Activated T-cell treated with anti-CD3 and anti-CD28 coated beads, Interleukin-2, amount 50 U/mL, for 4 hours (primary cell): ENCODE results near the gene PLPPR3. TPM values are rescaled to one million over a fixed set of nuclear protein-coding genes. Genes with fewer than 3 reads are reported as not detected.
A peak's percentile ranks its signal among the peaks of the same experiment; 100 is the strongest.

Experiments
- ATAC-seq, 2 donors: fragments of 200-7000 bp; cut with Tn5 transposase; one replicate each; pipeline ENCODE4 v1.10.0; 2021
- DNase-seq: peaks from one replicate; pipeline ENCODE4 v3.0.0-alpha.2; 2020
- H3K27me3 Mint-ChIP-seq: one replicate; pipeline ENCODE4 v1.8.0; 2021; ENCODE audit warnings: low read depth, mixed read lengths
- H3K36me3 Mint-ChIP-seq: one replicate; pipeline ENCODE4 v1.8.0; 2022; ENCODE audit warnings: mixed read lengths; ENCODE audit not compliant: insufficient read depth
- H3K4me1 Mint-ChIP-seq: one replicate; pipeline ENCODE4 v1.8.0; 2021; ENCODE audit warnings: low read depth, mixed read lengths
- H3K4me3 Mint-ChIP-seq: one replicate; pipeline ENCODE4 v1.8.0; 2021; ENCODE audit warnings: mild to moderate bottlenecking, moderate library complexity, mixed read lengths
- H3K9me3 Mint-ChIP-seq: one replicate; pipeline ENCODE4 v1.8.0; 2021; ENCODE audit warnings: mixed read lengths
- total RNA-seq, 3 donors: library from RNA; stranded (reverse); gene quantifications; one replicate each; pipeline ENCODE4 v1.2.1, GENCODE V29; 2021

Gene PLPPR3
- total RNA-seq, 3 donors from 2014 or later, result 0.24 TPM; not detected in 2

GRCh38 chr19:812049-812746 lies 9.6 kb downstream of the PLPPR3 start:
- no peaks in the 10 kb centered on the region for H3K27me3 Mint-ChIP-seq
- H3K4me1 Mint-ChIP-seq, result peaks cover 6% of the 10 kb centered on the region
- ATAC-seq (no peak), DNase-seq (no peak)
- no peak overlapping the region for H3K4me3 Mint-ChIP-seq
- no peaks in the 10 kb centered on the region for H3K9me3 Mint-ChIP-seq
- H3K36me3 Mint-ChIP-seq, result peaks cover 25% of the 10 kb centered on the region

- H3K36me3 Mint-ChIP-seq, result peaks cover 27% of the 10 kb centered on the region
Measured at GRCh38 chr19:811506-812048, 10.2 kb downstream of the PLPPR3 start.

DNA sequence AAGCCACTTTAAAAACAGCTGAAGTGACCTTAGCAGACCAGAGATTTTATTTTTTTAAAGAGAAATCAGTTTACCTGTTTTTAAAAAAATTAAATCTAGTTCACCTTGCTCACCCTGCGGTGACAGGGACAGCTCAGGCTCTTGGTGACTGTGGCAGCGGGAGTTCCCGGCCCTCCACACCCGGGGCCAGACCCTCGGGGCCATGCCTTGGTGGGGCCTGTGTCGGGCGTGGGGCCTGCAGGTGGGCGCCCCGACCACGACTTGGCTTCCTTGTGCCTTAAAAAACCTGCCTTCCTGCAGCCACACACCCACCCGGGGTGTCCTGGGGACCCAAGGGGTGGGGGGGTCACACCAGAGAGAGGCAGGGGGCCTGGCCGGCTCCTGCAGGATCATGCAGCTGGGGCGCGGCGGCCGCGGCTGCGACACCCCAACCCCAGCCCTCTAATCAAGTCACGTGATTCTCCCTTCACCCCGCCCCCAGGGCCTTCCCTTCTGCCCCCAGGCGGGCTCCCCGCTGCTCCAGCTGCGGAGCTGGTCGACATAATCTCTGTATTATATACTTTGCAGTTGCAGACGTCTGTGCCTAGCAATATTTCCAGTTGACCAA lies 10.8 kb downstream of the PLPPR3 start:
- ATAC-seq (no peak), DNase-seq (no peak)
- Mint-ChIP-seq H3K9me3 (no peaks in the 10 kb centered on the region), H3K36me3 (peaks cover 25% of the 10 kb centered on the region), H3K27me3 (no peaks in the 10 kb centered on the region), H3K4me1 (peaks cover 6% of the 10 kb centered on the region), H3K4me3 (no peak overlapping the region)

More at GRCh38 chr19:811506-812048, 10.2 kb downstream of the PLPPR3 start:
- Mint-ChIP-seq H3K4me3 (no peak overlapping the region), H3K27me3 (no peaks in the 10 kb centered on the region), H3K4me1 (peaks cover 6% of the 10 kb centered on the region), H3K9me3 (no peaks in the 10 kb centered on the region)
- no peak for DNase-seq
- ATAC-seq, result no peak

- ATAC-seq, result no peak
- Mint-ChIP-seq H3K27me3 (no peaks in the 10 kb centered on the region), H3K36me3 (peaks cover 25% of the 10 kb centered on the region), H3K4me3 (no peak overlapping the region), H3K4me1 (peaks cover 6% of the 10 kb centered on the region), H3K9me3 (no peaks in the 10 kb centered on the region)
- no peak for DNase-seq
Measured at GRCh38 chr19:810077-810855, 11.5 kb downstream of the PLPPR3 start.

GRCh38 chr19:808423-808775 lies 13.4 kb downstream of the PLPPR3 start:
- Mint-ChIP-seq H3K9me3 (no peaks in the 10 kb centered on the region), H3K27me3 (no peaks in the 10 kb centered on the region), H3K4me1 (peaks cover 11% of the 10 kb centered on the region), H3K4me3 (no peak overlapping the region), H3K36me3 (peaks cover 33% of the 10 kb centered on the region)
- ATAC-seq, result no peak
- DNase-seq, result no peak

DNA sequence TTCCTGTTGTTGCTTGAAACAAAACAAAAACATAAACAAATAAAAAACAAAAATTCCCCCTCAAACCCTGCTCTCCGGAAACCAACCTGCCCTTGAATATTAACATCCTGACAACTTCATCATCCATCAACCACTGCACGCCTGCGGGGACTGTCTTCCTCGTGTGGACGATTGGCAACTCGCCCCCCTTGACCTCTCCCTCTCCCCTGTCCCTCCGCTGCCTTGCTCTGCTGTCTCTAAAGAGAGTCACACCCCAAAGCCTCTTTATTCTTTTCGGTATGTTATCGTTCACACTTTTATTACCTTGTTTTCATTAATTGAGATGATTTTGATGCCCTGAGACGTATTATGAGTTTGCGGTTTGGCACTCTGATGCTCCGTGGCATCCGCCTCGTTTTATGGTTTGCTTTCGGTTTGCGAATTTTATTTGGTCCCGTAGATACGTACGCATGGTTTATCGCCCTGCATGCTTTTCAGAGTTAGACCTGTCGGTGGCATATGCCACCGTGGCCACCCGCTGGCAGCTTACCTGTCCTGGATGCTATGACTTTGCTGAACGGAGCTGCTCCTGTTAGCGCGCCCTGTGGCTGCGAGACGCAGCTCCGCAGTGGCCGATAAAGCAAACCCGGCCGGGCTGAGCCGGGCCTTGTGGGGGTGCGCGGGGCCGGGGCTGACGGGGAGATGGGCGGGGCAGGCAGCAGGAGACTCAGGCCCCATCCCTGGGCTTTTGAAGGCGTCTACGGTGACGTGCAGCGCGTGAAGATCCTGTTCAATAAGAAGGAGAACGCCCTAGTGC lies 13.9 kb downstream of the PLPPR3 start:
- Mint-ChIP-seq H3K4me3 (no peak overlapping the region), H3K4me1 (peaks cover 17% of the 10 kb centered on the region), H3K9me3 (no peaks in the 10 kb centered on the region), H3K27me3 (no peaks in the 10 kb centered on the region), H3K36me3 (peaks cover 36% of the 10 kb centered on the region)
- ATAC-seq, result no peak
- no peak for DNase-seq

GRCh38 chr19:806815-807421 lies 14.8 kb downstream of the PLPPR3 start:
- DNase-seq (no peak), ATAC-seq (no peak)
- peaks cover 26% of the 10 kb centered on the region for H3K4me1 Mint-ChIP-seq
- H3K9me3 Mint-ChIP-seq, result no peaks in the 10 kb centered on the region
- no peak overlapping the region for H3K4me3 Mint-ChIP-seq
- peaks cover 40% of the 10 kb centered on the region for H3K36me3 Mint-ChIP-seq
- H3K27me3 Mint-ChIP-seq, result no peaks in the 10 kb centered on the region

DNA sequence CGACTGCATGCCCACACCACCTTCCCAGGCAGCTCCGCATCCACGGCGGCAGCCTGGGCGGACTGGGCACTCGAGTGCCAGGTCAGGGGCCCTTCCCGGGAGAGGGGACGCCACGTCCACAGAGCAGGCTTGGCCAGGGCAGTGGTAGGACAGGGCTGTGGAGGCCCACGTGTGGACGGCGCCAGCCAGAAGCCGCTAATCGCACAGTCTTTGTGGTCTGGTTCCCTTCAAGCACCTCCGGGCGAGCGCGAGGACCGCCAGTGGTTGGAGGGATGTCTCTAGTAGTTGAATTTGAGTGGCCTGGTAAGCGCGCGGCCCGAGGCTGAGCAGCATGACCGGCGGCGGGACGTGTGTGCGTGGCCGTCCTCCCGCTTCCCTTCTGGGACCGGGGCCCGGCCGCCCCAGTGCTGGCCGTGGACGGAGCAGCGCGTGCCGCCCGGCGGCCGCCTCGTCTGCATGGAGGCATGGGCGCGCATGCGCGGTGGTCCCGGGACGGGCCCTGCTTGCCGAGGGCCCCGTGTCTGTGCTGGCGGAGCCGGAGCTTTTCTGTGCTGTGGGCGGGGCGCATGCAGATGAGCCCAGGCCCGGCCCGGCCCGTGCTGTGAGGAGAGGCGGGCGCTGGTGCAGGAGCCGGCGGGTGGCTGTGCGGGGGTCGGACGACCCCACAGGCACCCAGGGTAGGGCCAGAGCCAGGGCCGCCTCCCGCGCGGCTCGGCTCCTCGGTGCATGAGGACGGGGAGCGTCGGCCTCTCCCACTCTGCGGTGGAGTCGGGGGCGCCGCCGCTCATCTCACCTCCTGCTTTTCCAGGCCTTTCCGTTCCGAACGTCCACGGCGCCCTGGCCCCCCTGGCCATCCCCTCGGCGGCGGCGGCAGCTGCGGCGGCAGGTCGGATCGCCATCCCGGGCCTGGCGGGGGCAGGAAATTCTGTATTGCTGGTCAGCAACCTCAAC lies 15.9 kb downstream of the PLPPR3 start:
- Mint-ChIP-seq H3K4me3 (no peak overlapping the region), H3K4me1 (peaks cover 34% of the 10 kb centered on the region), H3K36me3 (peaks cover 37% of the 10 kb centered on the region), H3K27me3 (no peaks in the 10 kb centered on the region), H3K9me3 (no peaks in the 10 kb centered on the region)
- ATAC-seq, result peak in 1 of 2 donors; percentile 5
- DNase-seq, result no peak

GRCh38 chr19:805166-805551 lies 16.6 kb downstream of the PLPPR3 start:
- H3K36me3 Mint-ChIP-seq, result peaks cover 40% of the 10 kb centered on the region
- no peaks in the 10 kb centered on the region for H3K27me3 Mint-ChIP-seq

DNA sequence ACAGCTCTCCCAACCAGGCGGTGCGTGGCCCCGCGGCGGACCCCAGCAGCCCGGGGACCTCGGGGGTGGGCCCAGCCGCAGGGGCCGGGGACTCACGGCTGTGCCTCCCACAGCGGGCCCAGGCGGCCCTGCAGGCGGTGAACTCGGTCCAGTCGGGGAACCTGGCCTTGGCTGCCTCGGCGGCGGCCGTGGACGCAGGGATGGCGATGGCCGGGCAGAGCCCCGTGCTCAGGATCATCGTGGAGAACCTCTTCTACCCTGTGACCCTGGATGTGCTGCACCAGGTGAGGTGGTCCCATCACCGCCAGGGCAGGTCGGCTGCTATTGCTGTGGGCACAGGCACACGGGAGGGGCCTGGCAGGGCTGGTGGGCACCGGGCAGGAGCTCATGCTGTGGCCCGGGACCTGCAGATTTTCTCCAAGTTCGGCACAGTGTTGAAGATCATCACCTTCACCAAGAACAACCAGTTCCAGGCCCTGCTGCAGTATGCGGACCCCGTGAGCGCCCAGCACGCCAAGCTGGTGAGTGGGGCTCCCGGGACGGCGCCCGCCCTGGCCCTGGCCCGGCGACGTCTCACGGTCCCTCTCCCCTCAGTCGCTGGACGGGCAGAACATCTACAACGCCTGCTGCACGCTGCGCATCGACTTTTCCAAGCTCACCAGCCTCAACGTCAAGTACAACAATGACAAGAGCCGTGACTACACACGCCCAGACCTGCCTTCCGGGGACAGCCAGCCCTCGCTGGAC lies 17.2 kb downstream of the PLPPR3 start:
- H3K4me3 Mint-ChIP-seq, result peak overlapping the region; percentile 35
- H3K27me3 Mint-ChIP-seq, result no peaks in the 10 kb centered on the region
- DNase-seq (no peak), ATAC-seq (no peak)
- peaks cover 46% of the 10 kb centered on the region for H3K4me1 Mint-ChIP-seq
- no peaks in the 10 kb centered on the region for H3K9me3 Mint-ChIP-seq
- peaks cover 45% of the 10 kb centered on the region for H3K36me3 Mint-ChIP-seq

More at GRCh38 chr19:805166-805551, 16.6 kb downstream of the PLPPR3 start:
- DNase-seq (no peak), ATAC-seq (no peak)
- no peak overlapping the region for H3K4me3 Mint-ChIP-seq
- H3K4me1 Mint-ChIP-seq, result peaks cover 40% of the 10 kb centered on the region
- no peaks in the 10 kb centered on the region for H3K9me3 Mint-ChIP-seq

DNA sequence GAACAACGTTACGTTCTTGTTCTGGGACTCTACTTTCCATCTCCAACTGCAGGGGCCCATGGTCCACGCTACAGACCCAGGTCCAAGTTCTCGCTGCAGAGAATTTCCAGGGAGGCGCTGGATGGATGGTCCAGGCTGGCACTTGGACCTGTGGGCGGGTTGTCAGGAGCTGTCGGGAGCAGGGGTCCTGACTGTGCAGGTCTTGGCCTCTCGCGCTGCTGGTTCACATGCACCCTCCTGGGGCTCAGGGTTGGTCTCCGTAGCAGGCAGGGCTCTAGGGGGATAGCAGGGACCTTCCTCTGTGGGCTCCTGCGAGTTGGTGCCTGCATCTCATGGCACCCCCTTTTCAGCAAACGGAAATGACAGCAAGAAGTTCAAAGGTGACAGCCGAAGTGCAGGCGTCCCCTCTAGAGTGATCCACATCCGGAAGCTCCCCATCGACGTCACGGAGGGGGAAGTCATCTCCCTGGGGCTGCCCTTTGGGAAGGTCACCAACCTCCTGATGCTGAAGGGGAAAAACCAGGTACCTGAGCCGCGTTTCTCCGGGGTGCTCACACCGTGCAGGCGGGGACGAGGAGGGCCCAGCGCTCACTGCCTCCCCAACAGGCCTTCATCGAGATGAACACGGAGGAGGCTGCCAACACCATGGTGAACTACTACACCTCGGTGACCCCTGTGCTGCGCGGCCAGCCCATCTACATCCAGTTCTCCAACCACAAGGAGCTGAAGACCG lies 17.9 kb downstream of the PLPPR3 start:
- ATAC-seq (no peak), DNase-seq (no peak)
- H3K36me3 Mint-ChIP-seq, result peaks cover 52% of the 10 kb centered on the region
- H3K27me3 Mint-ChIP-seq, result no peaks in the 10 kb centered on the region
- H3K4me1 Mint-ChIP-seq, result peaks cover 50% of the 10 kb centered on the region
- peak overlapping the region; percentile 37 for H3K4me3 Mint-ChIP-seq
- H3K9me3 Mint-ChIP-seq, result no peaks in the 10 kb centered on the region

DNA sequence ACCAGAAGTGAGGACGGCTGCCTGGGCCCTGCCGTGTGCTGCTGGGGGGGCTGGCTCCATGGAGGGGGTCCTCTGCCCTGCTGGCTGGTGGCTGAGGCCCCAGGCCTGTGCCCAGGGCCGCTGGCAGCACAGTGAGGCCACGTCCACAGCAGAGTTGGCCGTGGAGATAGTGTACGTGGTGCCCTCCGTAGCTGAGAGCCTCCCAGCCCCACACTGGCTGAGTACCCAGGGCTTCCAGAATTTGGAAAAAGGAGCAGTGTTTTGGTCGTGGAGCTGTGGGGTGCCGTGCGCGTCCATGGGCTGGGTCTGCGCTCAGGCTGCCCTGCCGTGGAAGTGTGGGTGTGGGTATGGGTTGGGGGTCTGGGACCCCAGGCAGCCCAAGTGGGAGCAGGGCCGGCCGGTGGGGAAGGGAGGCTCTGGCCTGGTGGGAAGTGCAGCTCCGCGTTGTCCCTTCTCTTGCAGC lies 18.6 kb downstream of the PLPPR3 start:
- Mint-ChIP-seq H3K36me3 (peaks cover 53% of the 10 kb centered on the region), H3K4me3 (peak overlapping the region; percentile 90), H3K4me1 (peaks cover 50% of the 10 kb centered on the region)

More for the DNA sequence above, 18.6 kb downstream of the PLPPR3 start:
- DNase-seq (no peak), ATAC-seq (no peak)
- Mint-ChIP-seq H3K27me3 (no peaks in the 10 kb centered on the region), H3K9me3 (no peaks in the 10 kb centered on the region)
